Vagina (tissue), 2 donors: ENCODE results near the gene PPP2R2D. TPM values are rescaled to one million over a fixed set of nuclear protein-coding genes. Genes with fewer than 3 reads are reported as not detected.

Experiments used
- DNase-seq, 2 donors: peaks; one replicate each; pipeline ENCODE4 v3.0.0-alpha.2; 2017; ENCODE audit errors: extremely low spot score in 2 of 2
- H3K27ac ChIP-seq: fragments of 200-600 bp; sonication (generic); one replicate; pipeline ENCODE4 v1.5.1; 2019
- H3K27me3 ChIP-seq: fragments of 200-600 bp; sonication (generic); one replicate; pipeline ENCODE4 v1.5.1; 2019
- H3K36me3 ChIP-seq, 2 donors: fragments of 200-600 bp; sonication (generic); one replicate each; pipeline ENCODE4 v1.5.1; 2017 to 2019
- H3K4me1 ChIP-seq: fragments of 200-600 bp; sonication (generic); one replicate; pipeline ENCODE4 v1.5.1; 2019
- H3K4me3 ChIP-seq, 2 donors: fragments of 200-600 bp; sonication (generic); 1 replicate in 1 of 2; 2 replicates in 1 of 2; pipeline ENCODE4 v1.5.1; 2016 to 2019
- H3K9me3 ChIP-seq: fragments of 200-600 bp; sonication (generic); one replicate; pipeline ENCODE4 v1.5.1; 2019
- CTCF ChIP-seq, 3 experiments: fragments of 450-650 bp in 2 of 3; fragments of 200-600 bp in 1 of 3; sonication (generic) in 1 of 3; IDR thresholded peaks; one replicate each; pipeline ENCODE4 v1.5.1; 2017 to 2019; ENCODE audit warnings: antibody characterized with exemption in 3 of 3, mild to moderate bottlenecking in 2 of 3, moderate library complexity in 2 of 3
- POLR2A ChIP-seq, 2 donors: fragments of 450-650 bp; IDR thresholded peaks; one replicate each; pipeline ENCODE4 v1.6.1; 2017; ENCODE audit warnings: antibody characterized with exemption in 2 of 2, mild to moderate bottlenecking in 2 of 2, moderate library complexity in 2 of 2
- POLR2AphosphoS5 ChIP-seq, 2 donors: sonication (generic); formaldehyde crosslinking; IDR thresholded peaks; one replicate each; pipeline ENCODE4 v1.9.0; 2017; ENCODE audit warnings: antibody characterized with exemption in 2 of 2, mild to moderate bottlenecking in 2 of 2, low read depth in 1 of 2; ENCODE audit not compliant: insufficient read depth in 1 of 2
- intact Hi-C: fragments of 100-400 bp; cut with DNase I; formaldehyde crosslinking; loops from one replicate; pipeline ENCODE4 v1.15.1; 2023
- total RNA-seq: library from RNA; depleted of rRNA; stranded (reverse); fragments of >200 nt; gene quantifications from one replicate; pipeline ENCODE4 v1.2.3, GENCODE V29; 2016

PPP2R2D gene
- total RNA-seq, 1 donor from 2014 or later, result 49.4 TPM

- DNase-seq, result no peak
- Histone ChIP-seq H3K4me3 (no peak overlapping the region), H3K27me3 (no peaks in the 10 kb centered on the region), H3K4me1 (peaks cover 12% of the 10 kb centered on the region), H3K27ac (no peak overlapping the region), H3K36me3 (no peaks in the 10 kb centered on the region), H3K9me3 (peaks cover 2% of the 10 kb centered on the region)
- intact Hi-C loops, result no loop called here
- no peak for TF ChIP-seq CTCF (IDR thresholded peaks at IDR 0.05)
- no peak for TF ChIP-seq POLR2A (IDR thresholded peaks at IDR 0.05)
- no peak for TF ChIP-seq POLR2AphosphoS5 (IDR thresholded peaks at IDR 0.05; ENCODE audit: insufficient read depth in 1 of 2, low read depth in 1 of 2)
These were observed 19.3 kb downstream of the PPP2R2D start for GRCh38 chr10:131920151-131920550.

GRCh38 chr10:131920693-131921092 lies 19.9 kb downstream of the PPP2R2D start:
- H3K27ac ChIP-seq, result no peak overlapping the region
- peaks cover 12% of the 10 kb centered on the region for H3K4me1 ChIP-seq
- no peak for DNase-seq
- no peak for TF ChIP-seq POLR2A (IDR thresholded peaks at IDR 0.05)
- TF ChIP-seq POLR2AphosphoS5 (IDR thresholded peaks at IDR 0.05; ENCODE audit: insufficient read depth in 1 of 2, low read depth in 1 of 2), result no peak
- no peak for TF ChIP-seq CTCF (IDR thresholded peaks at IDR 0.05)
- no peaks in the 10 kb centered on the region for H3K27me3 ChIP-seq
- intact Hi-C loops, result no loop called here
- H3K36me3 ChIP-seq, result no peaks in the 10 kb centered on the region
- H3K4me3 ChIP-seq, result no peak overlapping the region
- peaks cover 5% of the 10 kb centered on the region for H3K9me3 ChIP-seq

- Histone ChIP-seq H3K27me3 (no peaks in the 10 kb centered on the region), H3K4me3 (no peak overlapping the region), H3K4me1 (peaks cover 12% of the 10 kb centered on the region), H3K9me3 (peaks cover 5% of the 10 kb centered on the region), H3K27ac (no peak overlapping the region), H3K36me3 (no peaks in the 10 kb centered on the region)
- intact Hi-C loops, result no loop called here
- TF ChIP-seq POLR2AphosphoS5 (IDR thresholded peaks at IDR 0.05; ENCODE audit: insufficient read depth in 1 of 2, low read depth in 1 of 2) (no peak), CTCF (IDR thresholded peaks at IDR 0.05) (no peak), POLR2A (IDR thresholded peaks at IDR 0.05) (no peak)
- no peak for DNase-seq
These were observed 20.4 kb downstream of the PPP2R2D start for GRCh38 chr10:131921184-131921583.

- Histone ChIP-seq H3K27ac (no peak overlapping the region), H3K4me3 (no peak overlapping the region), H3K9me3 (peaks cover 5% of the 10 kb centered on the region), H3K27me3 (no peaks in the 10 kb centered on the region), H3K4me1 (peaks cover 19% of the 10 kb centered on the region), H3K36me3 (no peaks in the 10 kb centered on the region)
- TF ChIP-seq CTCF (IDR thresholded peaks at IDR 0.05) (no peak), POLR2AphosphoS5 (IDR thresholded peaks at IDR 0.05; ENCODE audit: insufficient read depth in 1 of 2, low read depth in 1 of 2) (no peak), POLR2A (IDR thresholded peaks at IDR 0.05) (no peak)
- DNase-seq, result no peak
- intact Hi-C loops, result no loop called here
These were observed 22.4 kb downstream of the PPP2R2D start for GRCh38 chr10:131923038-131923756.

- no peak for DNase-seq
- Histone ChIP-seq H3K27ac (no peak overlapping the region), H3K27me3 (no peaks in the 10 kb centered on the region), H3K4me1 (peaks cover 35% of the 10 kb centered on the region), H3K9me3 (peaks cover 5% of the 10 kb centered on the region), H3K36me3 (no peaks in the 10 kb centered on the region), H3K4me3 (no peak overlapping the region)
- intact Hi-C loops, result no loop called here
- TF ChIP-seq POLR2AphosphoS5 (IDR thresholded peaks at IDR 0.05; ENCODE audit: insufficient read depth in 1 of 2, low read depth in 1 of 2) (no peak), POLR2A (IDR thresholded peaks at IDR 0.05) (no peak), CTCF (IDR thresholded peaks at IDR 0.05) (no peak)
These were observed 24.3 kb downstream of the PPP2R2D start for GRCh38 chr10:131925011-131925649.
